ENCODE results near the gene OR2A25. TPM values are rescaled to one million over a fixed set of nuclear protein-coding genes. Genes with fewer than 3 reads are reported as not detected.

Gene OR2A25, protein sequence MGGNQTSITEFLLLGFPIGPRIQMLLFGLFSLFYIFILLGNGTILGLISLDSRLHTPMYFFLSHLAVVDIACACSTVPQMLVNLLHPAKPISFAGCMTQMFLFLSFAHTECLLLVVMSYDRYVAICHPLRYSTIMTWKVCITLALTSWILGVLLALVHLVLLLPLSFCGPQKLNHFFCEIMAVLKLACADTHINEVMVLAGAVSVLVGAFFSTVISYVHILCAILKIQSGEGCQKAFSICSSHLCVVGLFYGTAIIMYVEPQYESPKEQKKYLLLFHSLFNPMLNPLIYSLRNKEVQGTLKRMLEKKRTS
- total RNA-seq: not detected
- polyA plus RNA-seq: not detected

DNA sequence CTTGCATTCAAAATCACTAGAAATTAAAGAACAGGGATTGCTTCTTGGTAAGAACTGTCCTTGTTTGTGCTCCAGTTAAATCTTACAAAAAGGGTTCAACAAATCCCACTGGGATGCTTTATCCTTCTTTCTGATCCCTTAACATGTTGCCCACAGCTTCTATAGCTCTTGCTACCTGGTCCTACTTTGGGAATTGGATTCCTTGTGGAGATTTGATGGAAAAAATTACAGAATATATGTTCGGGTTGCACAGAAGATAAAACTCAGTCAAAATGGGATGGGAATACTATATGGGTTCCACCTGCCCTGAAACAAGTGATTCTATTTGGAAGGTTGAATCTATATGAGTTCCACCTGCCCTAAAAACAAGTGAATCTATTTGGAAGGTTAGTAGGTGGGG, at the start of gene OR2A25:
OR2A25 (plus strand) TSS at position 301 of the 400 bp plus-strand sequence. CDS start 4,409 bp downstream, outside the sequence.
- DNase-seq (ENCODE audit: extremely low spot score): no peak
- H3K4me3 ChIP-seq (ENCODE audit: low read depth, low read length): no peak within 1 kb of the TSS
- H3K27ac ChIP-seq (ENCODE audit: low read depth): no peak within 1 kb of the TSS
- H3K4me1 ChIP-seq (ENCODE audit: insufficient read depth): no peaks in the 10 kb centered on the region
- H3K36me3 ChIP-seq (ENCODE audit: insufficient read depth): no peaks in the 10 kb centered on the region
- 79% methylated on average over 1 of the region's 1 CpG for WGBS

DNA sequence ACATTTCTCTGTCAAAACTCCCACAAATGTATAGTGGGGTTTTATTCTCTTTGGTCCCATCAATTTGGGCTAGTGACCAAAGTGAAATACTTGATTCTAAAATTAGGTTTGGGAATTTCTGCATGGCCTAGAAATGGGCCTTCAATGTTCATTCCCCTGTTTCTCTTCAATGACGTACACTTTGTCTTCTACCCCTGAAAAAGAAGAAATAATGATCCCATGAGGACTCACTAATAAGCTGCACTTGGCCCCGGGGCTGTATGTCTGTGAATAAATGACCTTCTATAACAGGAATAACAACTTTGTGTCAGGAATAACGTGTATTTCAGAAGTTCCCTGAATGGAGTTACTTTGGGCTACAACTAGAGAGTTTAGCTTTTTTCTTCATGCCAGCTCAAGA, 49.3 kb upstream of the OR2A25 start:
- WGBS: 57% methylated on average over 3 of the region's 3 CpGs

DNA sequence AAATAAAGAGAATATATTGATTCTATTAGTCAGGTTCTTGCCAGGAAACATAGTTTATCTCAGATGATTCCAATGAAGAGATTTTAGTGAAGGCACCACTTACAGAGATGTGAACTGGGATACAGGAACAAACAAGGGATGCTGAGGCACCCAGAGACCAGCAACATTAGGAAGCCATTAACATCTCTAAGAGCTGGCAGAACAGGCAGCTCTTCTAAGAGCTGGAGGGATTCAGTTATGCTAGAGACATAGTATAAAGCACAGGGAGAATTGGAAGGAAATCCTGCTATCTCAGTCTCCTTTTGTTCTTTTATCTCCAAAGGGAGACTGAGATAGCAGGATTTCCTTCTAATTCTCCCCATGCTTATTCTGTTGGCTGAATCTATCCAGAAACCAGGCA, 47.4 kb upstream of the OR2A25 start:
- Histone ChIP-seq H3K4me1 (ENCODE audit: insufficient read depth) (no peaks in the 10 kb centered on the region), H3K4me3 (ENCODE audit: low read depth, low read length) (no peak overlapping the region), H3K27ac (ENCODE audit: low read depth) (no peak overlapping the region), H3K36me3 (ENCODE audit: insufficient read depth) (no peaks in the 10 kb centered on the region)
- no peak for DNase-seq (ENCODE audit: extremely low spot score)

More for the DNA sequence above, 49.3 kb upstream of the OR2A25 start:
- DNase-seq (ENCODE audit: extremely low spot score): no peak
- no peaks in the 10 kb centered on the region for H3K36me3 ChIP-seq (ENCODE audit: insufficient read depth)
- no peaks in the 10 kb centered on the region for H3K4me1 ChIP-seq (ENCODE audit: insufficient read depth)
- H3K27ac ChIP-seq (ENCODE audit: low read depth): no peak overlapping the region
- no peak overlapping the region for H3K4me3 ChIP-seq (ENCODE audit: low read depth, low read length)

DNA sequence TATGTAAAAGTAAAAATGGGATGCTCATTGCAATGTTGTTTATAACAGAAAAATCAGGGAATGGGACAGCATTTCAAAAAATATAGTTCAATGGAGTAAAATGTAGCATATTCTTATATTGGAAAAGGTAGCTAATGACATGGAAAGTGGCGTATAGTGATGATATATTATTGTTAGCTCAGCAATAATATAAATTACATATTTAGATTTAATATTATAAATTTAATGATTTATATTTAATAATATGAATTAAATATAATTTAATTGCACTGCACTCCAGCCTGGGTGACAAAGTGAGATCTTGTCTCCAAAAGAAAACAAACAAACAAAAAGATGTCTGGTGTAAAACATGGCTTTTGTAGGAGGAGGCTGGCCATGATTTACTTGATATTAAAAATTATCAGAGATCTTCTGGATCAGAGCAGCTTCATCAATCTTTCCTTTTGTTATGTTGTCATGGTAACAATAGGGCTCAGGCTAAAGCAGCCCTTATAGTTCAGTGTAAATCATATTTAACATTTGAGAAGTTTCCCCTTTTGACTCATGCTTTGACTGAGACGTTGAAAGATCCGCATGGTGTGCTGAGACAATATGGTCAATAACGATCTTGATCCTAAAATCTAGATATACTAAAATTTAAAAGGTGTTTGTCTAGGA, 46.3 kb upstream of the OR2A25 start:
- H3K4me1 ChIP-seq (ENCODE audit: insufficient read depth): no peaks in the 10 kb centered on the region
- no peaks in the 10 kb centered on the region for H3K36me3 ChIP-seq (ENCODE audit: insufficient read depth)
- no peak for DNase-seq (ENCODE audit: extremely low spot score)
- H3K4me3 ChIP-seq (ENCODE audit: low read depth, low read length): no peak overlapping the region
- no peak overlapping the region for H3K27ac ChIP-seq (ENCODE audit: low read depth)
- 82% methylated on average over 4 of the region's 4 CpGs for WGBS

DNA sequence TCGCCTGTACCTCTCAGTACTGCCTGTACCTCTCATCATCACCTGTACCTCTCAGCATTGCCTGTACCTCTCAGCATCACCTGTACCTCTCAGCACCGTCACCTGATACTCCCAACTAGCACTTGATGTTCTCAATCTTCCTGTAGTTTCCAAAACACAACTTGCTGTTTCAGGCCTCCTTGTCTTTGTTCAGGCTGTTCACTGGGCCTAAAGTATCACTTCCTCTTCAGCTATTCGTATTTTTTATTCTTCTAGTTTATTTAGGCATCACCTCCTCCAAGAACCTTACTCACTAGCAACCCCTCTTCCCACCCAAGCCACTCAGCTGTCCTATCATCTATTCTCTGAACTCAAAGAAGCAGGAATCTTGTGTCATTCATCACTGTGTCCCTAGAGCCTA, 45.4 kb upstream of the OR2A25 start:
- Histone ChIP-seq H3K4me3 (ENCODE audit: low read depth, low read length) (no peak overlapping the region), H3K4me1 (ENCODE audit: insufficient read depth) (no peaks in the 10 kb centered on the region), H3K36me3 (ENCODE audit: insufficient read depth) (no peaks in the 10 kb centered on the region), H3K27ac (ENCODE audit: low read depth) (no peak overlapping the region)
- DNase-seq (ENCODE audit: extremely low spot score): no peak
- WGBS: 88% methylated on average over 3 of the region's 3 CpGs

GRCh38 chr7:144026203-144026883, 43.3 kb upstream of the OR2A25 start:
- Histone ChIP-seq H3K4me1 (ENCODE audit: insufficient read depth) (no peaks in the 10 kb centered on the region), H3K36me3 (ENCODE audit: insufficient read depth) (no peaks in the 10 kb centered on the region), H3K4me3 (ENCODE audit: low read depth, low read length) (no peak overlapping the region), H3K27ac (ENCODE audit: low read depth) (no peak overlapping the region)
- DNase-seq (ENCODE audit: extremely low spot score): no peak
- WGBS: 72% methylated on average over 4 of the region's 4 CpGs

DNA sequence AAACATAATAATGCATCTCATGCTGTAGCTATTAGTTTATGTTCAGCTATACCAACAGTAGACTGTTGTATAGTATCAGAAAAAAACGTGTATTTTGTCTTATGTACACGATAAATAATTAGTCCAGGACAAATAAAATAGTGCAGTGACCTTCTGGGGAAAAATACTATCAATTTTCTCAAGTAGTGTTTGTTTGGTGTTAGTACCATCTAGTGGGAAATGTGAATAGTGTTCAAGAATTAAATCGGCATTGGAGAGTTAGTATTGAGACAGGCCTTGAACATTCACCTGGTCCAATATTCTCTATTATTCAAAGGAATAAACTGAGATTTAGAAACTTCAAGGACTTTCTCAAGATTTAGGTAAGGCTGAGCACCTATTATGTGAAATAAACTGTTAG, 42.5 kb upstream of the OR2A25 start:
- Histone ChIP-seq H3K36me3 (ENCODE audit: insufficient read depth) (no peaks in the 10 kb centered on the region), H3K27ac (ENCODE audit: low read depth) (no peak overlapping the region), H3K4me1 (ENCODE audit: insufficient read depth) (no peaks in the 10 kb centered on the region), H3K4me3 (ENCODE audit: low read depth, low read length) (no peak overlapping the region)
- no peak for DNase-seq (ENCODE audit: extremely low spot score)
- 12% methylated on average over 3 of the region's 3 CpGs for WGBS

- DNase-seq (ENCODE audit: extremely low spot score): no peak
- no peaks in the 10 kb centered on the region for H3K36me3 ChIP-seq (ENCODE audit: insufficient read depth)
- H3K4me1 ChIP-seq (ENCODE audit: insufficient read depth): no peaks in the 10 kb centered on the region
- H3K27ac ChIP-seq (ENCODE audit: low read depth): no peak overlapping the region
- WGBS: 82% methylated on average over 1 of the region's 1 CpG
- H3K4me3 ChIP-seq (ENCODE audit: low read depth, low read length): no peak overlapping the region
Measured at GRCh38 chr7:144027974-144028373, 41.6 kb upstream of the OR2A25 start.

DNA sequence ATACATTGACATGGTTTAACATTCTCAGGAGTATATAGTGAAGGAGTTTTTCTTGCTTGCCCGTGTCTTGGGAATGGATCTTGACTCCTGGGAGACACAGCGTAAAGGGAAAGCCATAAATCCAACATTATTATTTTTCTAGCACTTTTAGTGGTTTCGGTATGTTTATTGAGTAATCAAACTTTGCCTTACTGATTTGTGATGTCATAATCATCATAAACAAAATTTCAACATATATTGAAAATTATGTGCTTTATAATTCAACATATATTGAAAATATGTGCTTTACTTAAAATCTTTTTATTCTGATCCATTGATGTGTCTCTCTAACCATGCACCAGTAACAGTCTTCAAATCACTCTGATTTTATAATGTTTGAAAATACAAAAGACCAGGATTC, 41.1 kb upstream of the OR2A25 start:
- WGBS: 90% methylated on average over 3 of the region's 3 CpGs
- no peak for DNase-seq (ENCODE audit: extremely low spot score)
- H3K4me3 ChIP-seq (ENCODE audit: low read depth, low read length): no peak overlapping the region
- H3K36me3 ChIP-seq (ENCODE audit: insufficient read depth): no peaks in the 10 kb centered on the region
- H3K27ac ChIP-seq (ENCODE audit: low read depth): no peak overlapping the region
- no peaks in the 10 kb centered on the region for H3K4me1 ChIP-seq (ENCODE audit: insufficient read depth)

GRCh38 chr7:144032516-144032915, 37.1 kb upstream of the OR2A25 start:
- H3K4me3 ChIP-seq (ENCODE audit: low read depth, low read length): no peak overlapping the region
- H3K4me1 ChIP-seq (ENCODE audit: insufficient read depth): no peaks in the 10 kb centered on the region
- no peaks in the 10 kb centered on the region for H3K36me3 ChIP-seq (ENCODE audit: insufficient read depth)
- no peak overlapping the region for H3K27ac ChIP-seq (ENCODE audit: low read depth)
- no peak for DNase-seq (ENCODE audit: extremely low spot score)
- WGBS: 68% methylated on average over 5 of the region's 5 CpGs

- WGBS: 53% methylated on average over 1 of the region's 1 CpG
- DNase-seq (ENCODE audit: extremely low spot score): no peak
Measured at GRCh38 chr7:144032985-144033709, 36.5 kb upstream of the OR2A25 start.

GRCh38 chr7:144035385-144035784, 34.2 kb upstream of the OR2A25 start:
- Histone ChIP-seq H3K27ac (ENCODE audit: low read depth) (no peak overlapping the region), H3K36me3 (ENCODE audit: insufficient read depth) (no peaks in the 10 kb centered on the region), H3K4me3 (ENCODE audit: low read depth, low read length) (no peak overlapping the region), H3K4me1 (ENCODE audit: insufficient read depth) (no peaks in the 10 kb centered on the region)
- DNase-seq (ENCODE audit: extremely low spot score): no peak

More at GRCh38 chr7:144032985-144033709, 36.5 kb upstream of the OR2A25 start:
- H3K4me1 ChIP-seq (ENCODE audit: insufficient read depth): no peaks in the 10 kb centered on the region
- H3K36me3 ChIP-seq (ENCODE audit: insufficient read depth): no peaks in the 10 kb centered on the region
- no peak overlapping the region for H3K4me3 ChIP-seq (ENCODE audit: low read depth, low read length)
- H3K27ac ChIP-seq (ENCODE audit: low read depth): no peak overlapping the region

GRCh38 chr7:144036302-144036885, 33.2 kb upstream of the OR2A25 start:
- Histone ChIP-seq H3K4me1 (ENCODE audit: insufficient read depth) (no peaks in the 10 kb centered on the region), H3K27ac (ENCODE audit: low read depth) (no peak overlapping the region), H3K36me3 (ENCODE audit: insufficient read depth) (no peaks in the 10 kb centered on the region), H3K4me3 (ENCODE audit: low read depth, low read length) (no peak overlapping the region)
- 0% methylated on average over 1 of the region's 1 CpG for WGBS
- no peak for DNase-seq (ENCODE audit: extremely low spot score)

Measured in urinary bladder (tissue), 4 donors.